ENCODE data around the gene C16orf92.

Gene C16orf92, protein sequence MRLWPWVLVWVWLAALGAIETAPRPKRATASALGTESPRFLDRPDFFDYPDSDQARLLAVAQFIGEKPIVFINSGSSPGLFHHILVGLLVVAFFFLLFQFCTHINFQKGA

DNA sequence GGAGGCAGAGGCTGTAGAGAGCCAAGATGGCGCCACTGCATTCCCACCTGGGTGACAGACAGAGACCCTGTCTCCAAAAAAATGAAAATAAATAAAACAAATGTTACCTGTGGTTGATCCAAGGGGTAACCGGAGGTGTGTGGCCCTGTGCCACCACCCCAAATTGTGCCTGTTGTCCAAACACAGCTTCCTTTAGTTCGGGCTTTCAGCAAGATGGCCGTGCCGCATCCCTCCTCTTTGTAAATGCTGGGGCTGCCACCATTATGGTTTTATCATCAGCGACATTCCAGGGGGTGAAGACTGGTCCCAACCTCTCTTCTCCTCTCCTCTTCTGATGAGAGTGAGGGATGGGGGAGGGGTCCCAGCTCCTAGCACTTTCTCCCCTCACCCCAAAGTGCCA lies at the start of gene C16orf92:
TSS of gene C16orf92 (plus strand) at position 312 of the 400 bp plus-strand sequence. CDS start 143 bp downstream, outside the sequence.
- FAIRE-seq (no peak), DNase-seq (ENCODE audit: insufficient read length, low spot score) (no peak)

DNA sequence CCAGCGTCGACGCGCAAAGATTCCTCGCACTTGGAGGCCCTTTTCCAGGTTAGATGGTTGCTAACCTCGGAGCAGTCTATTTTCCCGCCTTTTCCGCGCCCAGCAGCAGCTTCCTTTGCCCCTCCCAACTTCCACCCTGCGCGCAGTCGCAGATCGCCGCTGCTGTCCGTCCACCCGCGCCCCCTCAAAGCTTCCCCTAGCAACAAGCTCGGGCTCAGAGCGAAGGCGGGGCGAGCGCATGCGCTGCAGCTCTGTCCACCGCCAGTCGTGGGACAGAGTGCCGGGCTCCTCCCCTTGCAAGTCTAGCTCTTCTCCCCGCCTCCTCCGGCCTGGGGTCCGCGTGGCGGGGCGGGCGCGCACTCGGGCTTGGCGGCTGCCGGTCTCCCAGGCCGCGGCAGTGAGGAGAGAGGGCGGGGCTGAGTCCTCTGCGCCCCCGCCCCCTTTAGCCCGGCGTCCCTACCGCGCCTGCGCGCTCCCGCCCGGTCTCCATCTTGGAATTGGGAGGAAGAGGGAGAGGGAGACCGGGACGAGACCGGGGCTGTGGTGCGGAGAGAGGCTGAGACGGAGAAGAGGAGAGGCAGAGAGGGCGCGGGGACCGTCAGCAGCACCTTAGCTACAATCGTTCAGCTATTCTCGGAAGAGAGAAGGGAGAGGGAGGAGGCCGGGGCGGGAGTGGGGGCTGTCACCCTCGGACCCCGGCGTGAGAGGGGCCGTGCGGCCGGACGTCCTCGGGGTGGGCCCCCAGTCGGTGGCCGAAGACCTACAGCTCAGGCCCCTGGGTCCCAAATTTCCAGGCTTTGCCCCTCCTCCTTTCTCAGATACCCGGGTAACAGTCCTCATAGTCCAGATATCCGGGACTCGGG lies 49.4 kb upstream of the C16orf92 start, which contains the start of gene TAOK2:
TSS of gene TAOK2 (plus strand) at position 485 of the 863 bp plus-strand sequence. CDS start 3,905 bp downstream, outside the sequence.
- peak; percentile 96 for DNase-seq (ENCODE audit: insufficient read length, low spot score)
- peak; percentile 90 for FAIRE-seq

DNA sequence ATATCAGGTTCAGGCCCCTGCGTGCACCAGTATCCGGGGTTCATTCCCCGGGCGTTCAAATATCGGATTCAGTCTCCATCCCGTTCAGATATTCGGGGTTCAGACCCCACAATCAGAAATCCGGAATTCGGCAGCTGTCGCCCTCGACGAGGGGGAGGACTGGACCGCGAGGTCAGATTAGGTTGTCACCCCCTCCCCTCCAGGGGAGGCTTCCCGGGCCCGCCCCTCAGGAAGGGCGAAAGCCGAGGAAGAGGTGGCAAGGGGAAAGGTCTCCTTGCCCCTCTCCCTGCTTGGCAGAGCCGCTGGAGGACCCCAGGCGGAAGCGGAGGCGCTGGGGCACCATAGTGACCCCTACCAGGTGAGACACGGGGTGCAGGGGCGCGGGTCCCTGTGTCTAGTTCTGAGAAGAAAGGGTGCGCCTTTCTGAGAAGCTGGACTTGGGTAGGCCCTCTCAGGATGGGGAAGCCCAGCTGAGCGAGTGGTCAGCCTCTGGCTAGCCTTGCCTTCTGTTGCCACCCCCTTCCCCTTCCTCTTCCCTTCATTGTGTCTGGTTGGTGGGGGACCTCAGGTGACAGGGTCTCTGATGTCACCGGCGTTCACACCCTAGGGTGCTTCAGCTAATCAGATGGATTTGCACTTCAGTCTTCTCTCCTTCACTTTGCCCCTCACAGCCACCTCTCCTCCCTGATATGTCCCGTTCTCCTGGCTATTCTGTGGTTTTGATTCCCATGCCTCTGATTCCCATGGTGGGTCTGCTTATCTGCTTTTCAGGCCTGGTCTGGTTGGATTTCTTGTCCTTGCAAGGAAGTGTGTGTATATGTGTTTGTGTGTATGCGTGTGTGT lies 48.5 kb upstream of the C16orf92 start:
- FAIRE-seq (no peak), DNase-seq (ENCODE audit: insufficient read length, low spot score) (no peak)

DNA sequence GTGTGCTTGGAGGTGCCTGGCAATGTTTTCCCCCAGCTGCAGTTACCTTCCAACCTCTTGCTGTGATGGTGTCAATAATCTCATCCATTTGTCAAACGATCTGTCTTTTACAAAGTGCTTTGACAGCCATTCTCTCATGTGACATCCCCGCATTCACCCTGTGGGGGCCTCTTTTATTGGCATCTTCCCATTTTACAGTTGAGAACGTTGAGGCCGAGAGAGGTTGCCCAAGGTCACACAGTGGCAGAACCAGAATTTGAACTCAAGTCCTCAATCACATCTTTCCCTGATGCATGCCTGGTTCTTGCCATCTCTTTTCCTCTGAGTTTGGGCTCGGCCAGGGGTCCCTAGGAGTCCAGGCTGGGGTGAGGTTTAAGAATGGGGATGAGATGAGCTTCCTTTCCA lies 47.9 kb upstream of the C16orf92 start:
- FAIRE-seq (no peak), DNase-seq (ENCODE audit: insufficient read length, low spot score) (no peak)

DNA sequence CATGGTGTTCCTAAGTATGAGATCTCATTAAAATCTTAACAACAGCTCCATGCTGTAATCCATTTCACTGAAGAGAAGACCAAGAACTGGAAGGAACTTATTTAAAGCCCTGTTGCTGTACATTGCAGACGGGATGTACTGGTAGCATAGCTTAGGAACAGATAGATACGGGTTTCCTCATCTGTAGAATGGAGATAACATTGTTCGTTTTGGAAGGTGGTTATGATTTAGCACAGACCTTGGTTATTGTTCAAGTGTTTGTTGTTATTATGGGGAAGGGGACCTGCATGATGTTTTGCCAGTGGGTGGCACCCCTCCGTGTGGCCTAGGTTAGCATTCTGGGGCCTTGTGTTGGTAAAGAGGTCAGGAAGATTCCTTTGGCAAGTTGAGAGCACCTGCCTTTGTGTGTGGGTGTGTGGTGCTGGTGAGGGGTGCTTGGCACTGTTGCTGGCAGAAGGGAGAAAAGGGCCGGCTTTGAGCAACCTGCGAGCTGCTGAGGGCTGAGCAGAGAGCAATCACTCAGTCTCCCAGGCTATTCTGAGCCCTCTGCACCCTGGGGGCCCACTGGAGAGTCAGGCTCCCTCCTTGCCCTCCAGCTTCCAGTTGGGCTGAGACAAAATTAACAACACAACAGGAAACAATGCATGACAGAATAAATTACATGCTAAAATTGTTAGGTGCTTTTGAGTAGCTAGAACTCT lies 47.0 kb upstream of the C16orf92 start:
- no peak for DNase-seq (ENCODE audit: insufficient read length, low spot score)
- FAIRE-seq: no peak

DNA sequence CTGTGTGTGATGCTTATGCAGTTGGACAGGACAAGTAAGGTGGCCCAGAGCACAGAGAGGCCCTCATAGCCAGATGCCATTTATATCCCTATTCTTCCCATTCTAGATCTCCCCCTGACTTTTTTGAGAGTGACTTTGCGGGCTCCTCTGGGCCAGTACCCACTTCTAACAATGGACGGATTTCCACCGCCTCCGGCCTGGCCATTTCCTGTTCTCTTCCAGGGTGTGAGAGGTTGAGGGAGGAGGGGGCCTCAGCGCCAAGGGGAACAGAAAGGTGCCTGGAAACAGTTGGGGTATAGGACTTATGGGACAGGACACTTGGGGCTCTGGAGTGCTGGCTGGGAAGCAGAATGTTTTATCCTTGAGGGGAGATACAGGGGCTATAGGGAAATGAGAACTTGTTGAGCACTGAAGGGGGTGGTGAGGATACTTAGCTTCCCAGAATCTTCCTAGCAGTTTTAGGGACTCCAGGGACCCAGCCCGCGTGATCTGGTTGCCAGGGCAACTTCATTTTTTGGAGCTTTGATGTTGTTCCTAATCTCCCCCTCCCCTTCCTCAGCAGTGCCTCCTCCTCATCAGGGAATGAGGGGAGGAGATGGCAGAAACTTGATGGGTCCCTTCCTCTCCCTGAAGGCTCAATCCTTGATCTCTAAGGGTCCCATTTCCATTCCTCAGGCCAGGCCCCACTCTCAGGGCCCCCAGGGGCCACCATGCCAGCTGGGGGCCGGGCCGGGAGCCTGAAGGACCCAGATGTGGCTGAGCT lies 45.8 kb upstream of the C16orf92 start:
- no peak for FAIRE-seq
- no peak for DNase-seq (ENCODE audit: insufficient read length, low spot score)

DNA sequence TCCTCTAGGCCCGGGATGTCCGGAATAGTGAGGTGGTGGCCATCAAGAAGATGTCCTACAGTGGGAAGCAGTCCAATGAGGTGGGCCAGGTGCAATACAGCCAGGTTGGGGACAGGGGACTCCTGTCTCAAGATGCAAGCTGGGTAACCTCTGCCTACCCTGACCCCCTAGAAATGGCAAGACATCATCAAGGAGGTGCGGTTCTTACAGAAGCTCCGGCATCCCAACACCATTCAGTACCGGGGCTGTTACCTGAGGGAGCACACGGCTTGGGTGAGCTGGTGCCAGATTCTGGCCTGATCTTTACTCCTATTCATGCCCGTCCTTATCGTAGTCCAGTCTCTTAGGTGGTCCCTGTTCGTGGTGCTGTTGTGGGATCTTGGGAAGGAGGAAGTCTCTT lies 44.9 kb upstream of the C16orf92 start:
- DNase-seq (ENCODE audit: insufficient read length, low spot score) (no peak), FAIRE-seq (no peak)

DNA sequence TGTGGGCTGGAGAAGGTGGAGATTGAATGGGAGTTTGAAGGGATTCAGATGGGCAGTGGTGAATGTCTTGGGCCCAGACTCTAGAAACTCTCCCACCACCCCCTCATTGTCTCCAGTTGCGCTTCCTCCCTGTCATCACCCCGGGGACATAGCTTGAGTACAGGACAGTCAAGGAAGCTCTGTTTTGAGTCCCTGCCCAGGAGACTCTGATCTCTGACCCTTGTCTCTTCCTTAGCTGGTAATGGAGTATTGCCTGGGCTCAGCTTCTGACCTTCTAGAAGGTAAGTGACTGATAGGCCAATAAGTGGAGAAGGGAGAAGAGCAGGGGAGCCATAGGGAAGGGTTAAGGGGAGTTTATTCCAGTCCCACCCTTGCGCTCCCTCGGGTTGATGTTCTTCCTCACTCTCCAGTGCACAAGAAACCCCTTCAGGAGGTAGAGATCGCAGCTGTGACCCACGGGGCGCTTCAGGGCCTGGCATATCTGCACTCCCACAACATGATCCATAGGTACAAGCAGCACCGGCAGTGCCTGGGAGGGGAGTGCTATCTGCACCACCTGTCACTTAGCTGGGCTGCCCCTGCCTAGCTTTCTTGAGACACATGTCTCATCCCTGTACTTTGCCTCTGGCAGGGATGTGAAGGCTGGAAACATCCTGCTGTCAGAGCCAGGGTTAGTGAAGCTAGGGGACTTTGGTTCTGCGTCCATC lies 44.3 kb upstream of the C16orf92 start:
- no peak for FAIRE-seq
- DNase-seq (ENCODE audit: insufficient read length, low spot score): no peak

DNA sequence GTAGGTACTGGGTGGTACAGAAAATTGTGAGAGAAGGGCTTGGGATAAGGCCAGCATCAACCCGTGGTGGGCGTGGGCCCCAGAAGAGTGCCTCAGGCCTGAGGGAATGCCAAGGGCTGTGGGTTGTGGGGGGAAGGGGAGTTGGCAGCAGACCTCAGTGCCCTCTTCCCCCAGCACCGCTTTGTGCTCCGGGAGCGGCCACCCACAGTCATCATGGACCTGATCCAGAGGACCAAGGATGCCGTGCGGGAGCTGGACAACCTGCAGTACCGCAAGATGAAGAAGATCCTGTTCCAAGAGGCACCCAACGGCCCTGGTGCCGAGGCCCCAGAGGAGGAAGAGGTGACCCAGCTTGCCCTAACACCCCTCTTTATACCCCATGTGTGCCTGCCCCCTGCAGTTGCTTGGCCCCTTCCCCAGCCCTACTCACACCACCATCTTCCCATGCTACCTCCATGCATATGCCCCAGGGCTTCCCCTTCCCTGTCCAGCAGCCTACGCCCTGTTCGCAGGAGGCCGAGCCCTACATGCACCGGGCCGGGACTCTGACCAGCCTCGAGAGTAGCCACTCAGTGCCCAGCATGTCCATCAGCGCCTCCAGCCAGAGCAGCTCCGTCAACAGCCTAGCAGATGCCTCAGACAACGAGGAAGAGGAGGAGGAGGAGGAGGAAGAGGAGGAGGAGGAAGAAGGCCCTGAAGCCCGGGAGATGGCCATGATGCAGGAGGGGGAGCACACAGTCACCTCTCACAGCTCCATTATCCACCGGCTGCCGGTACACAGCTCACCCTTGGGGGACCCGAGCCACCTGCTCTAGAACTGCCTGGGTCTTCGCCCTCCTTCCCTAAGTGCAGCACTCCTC lies 40.2 kb upstream of the C16orf92 start:
- DNase-seq (ENCODE audit: insufficient read length, low spot score): no peak
- no peak for FAIRE-seq

DNA sequence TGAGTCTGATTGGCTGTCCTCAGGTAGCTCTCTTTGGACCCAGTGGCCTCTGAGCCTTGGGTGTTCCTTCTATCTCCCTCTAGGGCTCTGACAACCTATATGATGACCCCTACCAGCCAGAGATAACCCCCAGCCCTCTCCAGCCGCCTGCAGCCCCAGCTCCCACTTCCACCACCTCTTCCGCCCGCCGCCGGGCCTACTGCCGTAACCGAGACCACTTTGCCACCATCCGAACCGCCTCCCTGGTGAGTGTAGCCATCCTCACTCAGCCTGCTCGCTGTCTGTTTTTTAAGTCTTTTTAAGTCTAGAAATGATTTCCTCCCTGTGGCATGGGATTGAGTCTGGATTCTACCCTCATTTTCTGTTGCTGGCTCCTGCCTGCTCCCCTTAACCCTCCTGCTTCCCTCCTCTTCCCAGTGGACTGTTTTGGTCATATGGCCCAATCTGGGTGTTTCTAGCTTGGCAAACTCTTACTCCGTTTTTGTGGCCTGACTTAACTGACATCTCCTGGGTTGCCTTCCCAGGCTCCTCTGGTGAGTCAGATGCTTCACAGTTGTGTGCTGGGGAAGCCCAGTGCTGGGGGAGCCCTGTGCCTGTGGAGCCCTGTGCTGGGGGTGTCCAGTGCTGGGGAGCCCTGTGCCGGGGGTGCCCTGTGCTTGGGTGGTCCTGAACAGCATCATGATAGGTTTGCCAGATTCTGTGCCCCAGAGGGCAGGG lies 39.4 kb upstream of the C16orf92 start:
- no peak for DNase-seq (ENCODE audit: insufficient read length, low spot score)
- no peak for FAIRE-seq

DNA sequence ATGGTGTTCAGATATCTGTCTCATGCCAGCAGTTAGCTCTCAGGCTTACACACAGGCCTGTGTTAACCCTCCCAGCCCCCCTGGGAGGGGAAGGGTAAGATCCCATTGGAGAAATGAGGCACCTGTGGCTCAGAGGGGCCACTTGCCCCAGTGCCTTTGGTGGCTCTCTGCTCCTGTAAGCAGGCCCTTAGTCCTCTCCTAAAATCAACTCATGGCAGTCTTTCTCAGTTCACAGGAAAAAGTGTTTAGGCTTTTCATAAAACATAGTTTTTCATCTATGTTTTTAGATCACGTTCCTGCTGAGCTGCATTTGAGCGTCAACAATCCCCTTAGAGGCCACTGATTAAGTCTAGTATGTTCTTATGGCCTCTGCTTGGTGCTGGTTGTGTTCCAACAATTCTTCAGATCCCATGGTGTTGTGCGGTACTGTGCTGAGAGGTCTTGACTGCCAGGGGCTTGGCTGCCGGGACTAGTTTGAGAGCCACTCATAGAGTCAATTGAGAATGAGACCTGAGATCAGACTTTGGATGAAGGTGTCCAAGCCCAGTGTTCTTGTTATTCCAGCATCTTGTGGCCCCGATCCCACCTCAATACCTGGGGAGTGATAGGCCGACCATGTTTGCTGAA lies 38.7 kb upstream of the C16orf92 start:
- DNase-seq (ENCODE audit: insufficient read length, low spot score) (no peak), FAIRE-seq (no peak)

DNA sequence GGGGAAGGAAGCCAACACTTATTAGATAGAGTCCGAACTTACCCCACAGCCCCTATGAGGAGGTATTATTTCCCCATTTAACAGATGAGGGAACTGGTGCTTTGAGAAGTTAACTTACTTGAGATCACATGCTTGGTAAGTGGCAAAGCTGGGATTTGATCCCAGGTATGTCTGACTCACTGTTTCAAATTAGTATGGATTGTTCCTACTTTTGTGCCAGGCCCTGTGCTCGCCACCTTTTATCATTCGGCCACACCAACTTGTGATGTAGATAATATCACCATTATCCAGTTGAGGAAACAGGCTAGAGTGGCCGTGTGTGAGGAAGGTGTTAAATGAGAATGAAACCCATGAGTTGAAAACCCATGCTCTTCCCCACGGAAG lies 38.2 kb upstream of the C16orf92 start:
- FAIRE-seq (no peak), DNase-seq (ENCODE audit: insufficient read length, low spot score) (no peak)

DNA sequence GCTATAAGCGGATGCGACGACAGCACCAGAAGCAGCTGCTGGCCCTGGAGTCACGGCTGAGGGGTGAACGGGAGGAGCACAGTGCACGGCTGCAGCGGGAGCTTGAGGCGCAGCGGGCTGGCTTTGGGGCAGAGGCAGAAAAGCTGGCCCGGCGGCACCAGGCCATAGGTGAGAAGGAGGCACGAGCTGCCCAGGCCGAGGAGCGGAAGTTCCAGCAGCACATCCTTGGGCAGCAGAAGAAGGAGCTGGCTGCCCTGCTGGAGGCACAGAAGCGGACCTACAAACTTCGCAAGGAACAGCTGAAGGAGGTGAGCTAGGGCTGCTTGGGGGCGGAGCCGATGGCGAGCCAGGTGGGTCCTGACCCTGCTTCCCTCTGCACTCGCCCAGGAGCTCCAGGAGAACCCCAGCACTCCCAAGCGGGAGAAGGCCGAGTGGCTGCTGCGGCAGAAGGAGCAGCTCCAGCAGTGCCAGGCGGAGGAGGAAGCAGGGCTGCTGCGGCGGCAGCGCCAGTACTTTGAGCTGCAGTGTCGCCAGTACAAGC lies 37.7 kb upstream of the C16orf92 start:
- FAIRE-seq: no peak
- no peak for DNase-seq (ENCODE audit: insufficient read length, low spot score)

DNA sequence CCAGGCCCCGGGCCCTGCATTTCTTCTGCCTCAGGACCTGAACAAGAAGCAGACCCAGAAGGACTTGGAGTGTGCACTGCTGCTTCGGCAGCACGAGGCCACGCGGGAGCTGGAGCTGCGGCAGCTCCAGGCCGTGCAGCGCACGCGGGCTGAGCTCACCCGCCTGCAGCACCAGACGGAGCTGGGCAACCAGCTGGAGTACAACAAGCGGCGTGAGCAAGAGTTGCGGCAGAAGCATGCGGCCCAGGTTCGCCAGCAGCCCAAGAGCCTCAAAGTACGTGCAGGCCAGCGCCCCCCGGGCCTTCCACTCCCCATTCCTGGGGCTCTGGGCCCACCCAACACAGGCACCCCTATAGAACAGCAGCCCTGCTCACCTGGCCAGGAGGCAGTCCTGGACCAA lies 36.8 kb upstream of the C16orf92 start:
- DNase-seq (ENCODE audit: insufficient read length, low spot score) (no peak), FAIRE-seq (no peak)

DNA sequence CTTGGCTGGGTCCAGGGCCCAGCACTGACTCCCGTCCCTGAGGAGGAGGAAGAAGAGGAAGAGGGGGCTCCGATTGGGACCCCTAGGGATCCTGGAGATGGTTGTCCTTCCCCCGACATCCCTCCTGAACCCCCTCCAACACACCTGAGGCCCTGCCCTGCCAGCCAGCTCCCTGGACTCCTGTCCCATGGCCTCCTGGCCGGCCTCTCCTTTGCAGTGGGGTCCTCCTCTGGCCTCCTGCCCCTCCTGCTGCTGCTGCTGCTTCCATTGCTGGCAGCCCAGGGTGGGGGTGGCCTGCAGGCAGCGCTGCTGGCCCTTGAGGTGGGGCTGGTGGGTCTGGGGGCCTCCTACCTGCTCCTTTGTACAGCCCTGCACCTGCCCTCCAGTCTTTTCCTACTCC lies 36.1 kb upstream of the C16orf92 start:
- DNase-seq (ENCODE audit: insufficient read length, low spot score) (no peak), FAIRE-seq (no peak)

DNA sequence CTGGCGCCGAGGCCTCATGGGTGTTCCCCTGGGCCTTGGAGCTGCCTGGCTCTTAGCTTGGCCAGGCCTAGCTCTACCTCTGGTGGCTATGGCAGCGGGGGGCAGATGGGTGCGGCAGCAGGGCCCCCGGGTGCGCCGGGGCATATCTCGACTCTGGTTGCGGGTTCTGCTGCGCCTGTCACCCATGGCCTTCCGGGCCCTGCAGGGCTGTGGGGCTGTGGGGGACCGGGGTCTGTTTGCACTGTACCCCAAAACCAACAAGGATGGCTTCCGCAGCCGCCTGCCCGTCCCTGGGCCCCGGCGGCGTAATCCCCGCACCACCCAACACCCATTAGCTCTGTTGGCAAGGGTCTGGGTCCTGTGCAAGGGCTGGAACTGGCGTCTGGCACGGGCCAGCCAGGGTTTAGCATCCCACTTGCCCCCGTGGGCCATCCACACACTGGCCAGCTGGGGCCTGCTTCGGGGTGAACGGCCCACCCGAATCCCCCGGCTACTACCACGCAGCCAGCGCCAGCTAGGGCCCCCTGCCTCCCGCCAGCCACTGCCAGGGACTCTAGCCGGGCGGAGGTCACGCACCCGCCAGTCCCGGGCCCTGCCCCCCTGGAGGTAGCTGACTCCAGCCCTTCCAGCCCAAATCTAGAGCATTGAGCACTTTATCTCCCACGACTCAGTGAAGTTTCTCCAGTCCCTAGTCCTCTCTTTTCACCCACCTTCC lies 35.5 kb upstream of the C16orf92 start:
- no peak for FAIRE-seq

More for the DNA sequence above, 35.5 kb upstream of the C16orf92 start:
- no peak for DNase-seq (ENCODE audit: insufficient read length, low spot score)

All from GM19239 (cell line).